GM12872 (cell line): ENCODE results near the gene LDLRAD4.

Experiments
- CTCF ChIP-seq: IDR thresholded peaks from 3 replicates; pipeline ENCODE4 v1.5.1; 2011; ENCODE audit warnings: low read depth, mild to moderate bottlenecking, low read length, moderate library complexity; ENCODE audit not compliant: insufficient read depth

The LDLRAD4 gene

GRCh38 chr18:13454363-13455150 lies 236.0 kb downstream of the LDLRAD4 start:
- TF ChIP-seq CTCF = no peak

GRCh38 chr18:13455471-13455870 lies 236.9 kb downstream of the LDLRAD4 start:
- TF ChIP-seq CTCF = no peak

GRCh38 chr18:13455960-13456481 lies 237.5 kb downstream of the LDLRAD4 start:
- no peak for TF ChIP-seq CTCF

- no peak for TF ChIP-seq CTCF
Measured at GRCh38 chr18:13456736-13457271, 238.2 kb downstream of the LDLRAD4 start.

GRCh38 chr18:13457327-13457726 lies 238.8 kb downstream of the LDLRAD4 start:
- no peak for TF ChIP-seq CTCF

- TF ChIP-seq CTCF = no peak
Measured at GRCh38 chr18:13460946-13461345, 242.4 kb downstream of the LDLRAD4 start.

GRCh38 chr18:13461469-13461868 lies 242.9 kb downstream of the LDLRAD4 start:
- no peak for TF ChIP-seq CTCF
